NCI-H510A (cell line): ENCODE measurements around the gene ERC2.

ENCODE experiments used
- DNase-seq: peaks from one replicate; lab custom pipeline; 2025; lab: John Stamatoyannopoulos, UW

The ERC2 gene

GRCh38 chr3:56424885-56425284, 43.4 kb downstream of the ERC2 start:
- no peak for DNase-seq

DNA sequence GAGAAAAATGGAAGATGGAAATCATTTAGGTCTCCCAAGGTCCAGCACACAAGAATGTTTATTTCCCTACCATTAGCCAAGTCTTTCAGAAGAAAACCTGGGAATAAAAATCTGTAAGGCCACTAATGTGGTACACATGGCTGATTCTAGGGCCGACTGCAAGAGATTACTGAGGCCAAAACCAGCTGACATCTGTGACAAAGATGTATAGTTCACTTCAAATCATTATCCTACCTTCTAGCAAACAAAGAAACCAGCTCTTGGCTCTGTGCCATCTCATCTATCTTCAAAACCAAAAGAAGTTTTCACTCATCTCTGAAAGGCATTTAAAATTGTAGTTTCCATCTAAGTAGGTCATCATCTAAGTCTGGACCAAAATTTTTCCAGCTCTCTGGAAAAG, 43.9 kb downstream of the ERC2 start:
- DNase-seq: no peak

- no peak for DNase-seq
Measured at GRCh38 chr3:56423661-56424099, 44.6 kb downstream of the ERC2 start.

DNA sequence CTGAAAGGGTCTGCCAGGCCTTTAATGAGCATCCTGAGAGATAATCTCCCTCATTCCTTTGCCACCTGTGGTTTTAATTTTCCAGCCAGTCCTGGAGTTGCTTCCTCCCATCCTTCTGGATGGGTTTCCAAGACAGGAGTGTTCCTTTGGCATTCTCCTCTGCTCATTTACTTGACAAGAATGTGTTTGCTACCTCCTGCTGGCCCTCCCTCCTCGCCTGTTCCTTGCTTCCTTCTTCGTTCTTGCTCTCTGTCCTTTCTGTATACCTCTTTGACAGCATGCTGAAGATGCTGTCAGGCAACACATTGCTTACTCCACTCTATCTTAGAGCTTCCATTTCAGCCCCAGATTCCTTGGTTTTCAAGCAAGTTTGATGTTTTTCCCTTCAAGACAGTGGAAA, 46.0 kb downstream of the ERC2 start:
- no peak for DNase-seq

DNA sequence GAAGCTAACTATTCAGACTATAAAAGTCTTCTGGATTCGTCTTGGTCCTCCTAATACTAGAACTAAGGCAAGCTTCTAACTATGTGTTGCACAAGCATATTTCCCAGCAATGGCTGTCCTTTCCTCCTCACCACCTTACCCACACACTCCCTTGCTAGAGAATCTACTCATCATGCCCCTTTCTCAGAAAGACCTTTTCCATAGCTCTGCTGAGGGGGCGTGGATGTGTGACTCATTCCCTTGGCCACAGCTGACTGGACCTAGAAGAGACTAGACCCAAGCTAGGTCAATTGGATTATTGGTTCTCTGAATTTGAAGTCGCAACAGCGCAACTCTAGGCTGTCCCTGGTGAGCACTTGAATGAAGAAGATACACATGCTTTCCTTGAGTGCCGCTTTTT, 47.1 kb downstream of the ERC2 start:
- DNase-seq: no peak

GRCh38 chr3:56415652-56416051, 52.6 kb downstream of the ERC2 start:
- no peak for DNase-seq

- no peak for DNase-seq
Measured at GRCh38 chr3:56413911-56414310, 54.4 kb downstream of the ERC2 start.

DNA sequence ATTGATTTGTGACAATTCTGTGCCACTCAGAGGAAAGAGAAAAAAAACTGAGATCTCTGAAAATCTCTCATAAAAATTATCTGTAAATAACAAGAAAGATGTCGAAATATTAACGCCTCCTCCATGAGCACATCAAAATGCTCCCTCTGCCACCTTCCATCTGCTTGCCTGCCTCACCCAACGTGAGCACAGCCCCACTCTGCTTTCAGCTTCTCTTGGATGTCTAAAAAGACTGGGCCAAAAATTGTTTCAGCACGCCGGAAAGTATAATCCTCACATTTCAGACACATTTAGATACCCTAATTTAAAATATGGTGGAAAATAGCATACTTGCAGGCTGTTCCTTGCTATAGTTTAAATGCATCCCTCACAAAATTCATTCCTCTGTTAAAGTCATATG, 57.1 kb downstream of the ERC2 start:
- DNase-seq: no peak

DNA sequence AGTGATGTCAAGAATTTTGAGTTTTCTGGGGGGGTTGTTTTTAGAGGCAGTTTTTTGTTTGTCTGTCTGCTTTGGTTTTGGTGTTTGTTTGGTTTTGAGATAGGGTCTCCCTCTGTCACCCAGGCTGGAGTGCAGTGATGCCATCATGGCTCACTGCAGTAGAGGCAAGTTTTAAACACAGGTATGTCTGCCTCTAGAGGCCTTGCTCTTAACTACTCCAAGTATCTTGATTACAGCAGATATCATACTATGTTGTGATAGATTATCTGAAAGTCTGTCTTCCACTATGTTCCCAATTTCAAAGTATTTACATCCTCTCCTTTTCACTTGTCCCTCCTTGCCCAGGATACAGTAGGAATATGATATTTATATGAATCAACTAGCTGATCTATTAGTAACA, 57.7 kb downstream of the ERC2 start:
- DNase-seq: no peak

GRCh38 chr3:56409790-56410189, 58.5 kb downstream of the ERC2 start:
- no peak for DNase-seq

- no peak for DNase-seq
Measured at GRCh38 chr3:56408761-56409196, 59.5 kb downstream of the ERC2 start.

DNA sequence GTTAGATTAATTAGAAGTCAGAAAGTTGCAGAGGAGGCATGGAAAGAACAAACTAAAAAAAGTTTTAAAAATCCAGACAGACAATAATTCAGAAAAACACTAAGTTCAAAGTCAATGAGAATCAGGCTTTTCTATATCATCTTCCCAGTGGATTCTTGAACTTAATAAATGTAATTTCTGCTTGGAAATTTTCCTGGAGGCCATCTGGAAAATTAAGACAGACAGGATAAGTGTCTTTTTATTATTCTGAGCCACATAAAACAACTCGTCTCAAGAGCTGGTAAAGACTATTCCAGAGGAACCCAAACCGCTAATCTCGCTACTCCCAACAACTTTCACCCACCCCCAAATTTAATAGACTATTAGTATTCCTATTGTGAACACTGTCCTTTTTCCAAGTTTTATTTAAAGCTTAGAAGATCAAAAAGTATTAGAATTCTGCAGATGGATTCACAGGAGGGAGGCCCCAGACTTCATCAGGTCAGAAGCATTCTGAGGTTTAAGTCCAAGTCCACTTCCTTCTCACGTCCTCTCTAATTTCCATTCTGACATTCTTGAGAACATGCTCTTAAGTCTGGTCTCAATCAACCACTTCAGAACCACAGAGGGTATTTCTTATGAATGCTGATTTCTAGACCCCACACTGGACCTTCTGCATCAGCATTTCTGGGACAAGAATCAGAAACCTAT, 61.3 kb downstream of the ERC2 start:
- DNase-seq: no peak

DNA sequence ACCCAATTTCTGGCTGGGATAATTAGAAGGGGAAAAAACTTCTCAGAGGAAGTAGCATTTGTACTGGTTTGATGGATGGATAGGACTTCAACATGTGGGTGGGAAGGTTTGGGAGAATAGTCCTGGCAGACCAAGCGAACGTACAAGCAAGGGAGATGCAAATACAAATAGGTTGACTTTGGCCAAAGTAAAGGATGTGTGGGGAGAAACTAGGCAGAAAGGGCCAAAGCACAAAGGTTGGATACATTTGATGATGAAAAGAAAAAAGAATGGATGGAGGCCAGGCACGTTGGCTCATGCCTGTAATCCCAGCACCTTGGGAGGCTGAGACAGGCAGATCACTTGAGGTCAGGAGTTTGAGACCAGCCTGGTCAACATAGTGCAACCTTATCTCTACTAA, 63.4 kb downstream of the ERC2 start:
- DNase-seq: no peak

GRCh38 chr3:56398659-56399058, 69.6 kb downstream of the ERC2 start:
- no peak for DNase-seq

DNA sequence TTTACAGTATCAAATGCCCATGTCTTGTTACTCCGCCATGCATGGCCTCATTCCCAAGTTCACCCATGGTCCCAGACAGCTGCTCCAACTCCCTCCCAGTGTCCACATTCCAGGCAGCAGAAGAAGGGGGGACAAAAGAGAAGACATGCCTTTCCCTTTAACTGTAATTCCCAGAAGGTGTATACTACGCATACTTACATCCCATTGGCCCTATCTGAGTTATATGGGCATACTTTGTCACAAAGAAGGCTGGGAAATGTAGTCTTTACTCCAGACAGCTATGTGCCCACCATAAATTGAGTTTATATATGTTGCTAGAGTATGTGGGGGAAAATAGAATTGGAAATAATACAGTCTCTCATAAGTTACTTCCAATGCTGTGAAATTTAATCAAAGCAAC, 70.5 kb downstream of the ERC2 start:
- no peak for DNase-seq

DNA sequence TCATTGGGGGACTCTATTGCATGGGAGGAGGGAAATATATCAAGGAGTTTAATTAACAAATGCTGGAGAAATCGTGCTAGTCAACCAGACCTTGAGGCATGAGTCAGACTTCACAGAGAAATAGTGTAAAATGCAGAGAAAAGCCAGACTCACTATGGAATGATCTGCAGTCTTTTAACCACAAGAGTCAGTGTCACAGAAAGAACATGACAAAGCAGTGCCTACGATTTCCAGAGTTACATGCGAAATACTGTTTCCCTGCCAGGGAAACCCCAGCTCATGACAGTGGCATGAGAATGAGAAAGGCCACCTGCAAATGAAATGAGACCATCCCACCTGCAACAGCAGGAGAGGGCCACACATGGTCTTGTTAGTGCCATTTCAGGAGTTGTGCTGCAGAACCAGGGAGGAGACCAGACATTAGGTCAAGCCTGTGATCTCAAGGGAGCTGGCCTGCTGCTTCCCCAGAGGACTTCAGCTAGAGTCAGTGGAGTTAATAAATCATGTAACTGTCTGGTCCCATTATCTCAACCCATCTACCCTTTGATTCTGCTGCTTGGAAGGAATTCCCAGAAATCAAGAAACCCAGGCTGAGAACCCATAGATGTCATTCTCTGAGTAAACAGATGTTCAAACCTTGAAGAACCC, 79.0 kb downstream of the ERC2 start:
- no peak for DNase-seq

GRCh38 chr3:56383092-56383491, 85.2 kb downstream of the ERC2 start:
- no peak for DNase-seq

GRCh38 chr3:56379723-56380287, 88.5 kb downstream of the ERC2 start:
- no peak for DNase-seq

GRCh38 chr3:56375654-56376053, 92.6 kb downstream of the ERC2 start:
- DNase-seq: no peak

- DNase-seq: no peak
Measured at GRCh38 chr3:56373386-56373785, 94.9 kb downstream of the ERC2 start.

DNA sequence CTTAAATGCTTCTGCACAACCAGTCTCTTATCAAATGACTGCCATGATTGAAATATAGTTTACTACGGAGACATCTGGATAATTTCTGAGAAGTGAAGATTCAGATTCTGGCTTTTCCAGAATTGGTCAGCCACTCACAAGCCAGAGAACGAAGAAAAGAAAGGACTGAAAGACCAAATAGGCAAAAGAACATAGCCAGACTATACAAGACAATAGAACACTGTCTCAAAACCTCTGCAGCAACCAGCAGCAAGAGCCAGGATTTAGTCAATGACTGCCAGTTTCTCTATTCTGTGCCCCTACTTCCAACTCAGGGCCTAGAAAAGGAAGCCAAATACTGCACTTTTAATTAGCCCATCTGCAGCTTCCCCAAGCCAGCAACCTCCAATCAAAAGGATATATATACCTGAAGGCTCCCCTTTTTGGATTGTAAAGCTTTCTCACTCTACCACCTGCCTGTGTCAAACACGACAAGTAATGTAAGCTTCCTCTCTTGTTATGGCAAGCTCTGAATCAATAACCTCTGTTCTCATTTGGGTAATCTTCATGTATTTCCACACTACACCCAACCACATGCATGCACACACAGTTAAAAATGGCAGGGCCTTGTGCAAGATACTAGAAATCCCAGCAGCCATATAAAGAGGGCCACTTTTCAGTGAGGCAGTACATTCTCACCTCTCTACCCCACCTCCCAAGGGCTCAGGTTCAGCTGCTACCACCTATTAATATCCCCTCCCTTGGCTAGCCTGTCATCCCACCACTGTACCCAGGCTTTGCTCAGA, 97.1 kb downstream of the ERC2 start:
- DNase-seq: no peak

- no peak for DNase-seq
Measured at GRCh38 chr3:56369914-56370313, 98.4 kb downstream of the ERC2 start.

- no peak for DNase-seq
Measured at GRCh38 chr3:56368846-56369245, 99.4 kb downstream of the ERC2 start.
